NCI-H1694 treated with DMSO at 0.1 percent for 48 hours (cell line): ENCODE results near the gene PRKAR1B.

Source experiments
- DNase-seq: peaks from one replicate; lab custom pipeline; 2025; lab: John Stamatoyannopoulos, UW

The PRKAR1B gene

DNA sequence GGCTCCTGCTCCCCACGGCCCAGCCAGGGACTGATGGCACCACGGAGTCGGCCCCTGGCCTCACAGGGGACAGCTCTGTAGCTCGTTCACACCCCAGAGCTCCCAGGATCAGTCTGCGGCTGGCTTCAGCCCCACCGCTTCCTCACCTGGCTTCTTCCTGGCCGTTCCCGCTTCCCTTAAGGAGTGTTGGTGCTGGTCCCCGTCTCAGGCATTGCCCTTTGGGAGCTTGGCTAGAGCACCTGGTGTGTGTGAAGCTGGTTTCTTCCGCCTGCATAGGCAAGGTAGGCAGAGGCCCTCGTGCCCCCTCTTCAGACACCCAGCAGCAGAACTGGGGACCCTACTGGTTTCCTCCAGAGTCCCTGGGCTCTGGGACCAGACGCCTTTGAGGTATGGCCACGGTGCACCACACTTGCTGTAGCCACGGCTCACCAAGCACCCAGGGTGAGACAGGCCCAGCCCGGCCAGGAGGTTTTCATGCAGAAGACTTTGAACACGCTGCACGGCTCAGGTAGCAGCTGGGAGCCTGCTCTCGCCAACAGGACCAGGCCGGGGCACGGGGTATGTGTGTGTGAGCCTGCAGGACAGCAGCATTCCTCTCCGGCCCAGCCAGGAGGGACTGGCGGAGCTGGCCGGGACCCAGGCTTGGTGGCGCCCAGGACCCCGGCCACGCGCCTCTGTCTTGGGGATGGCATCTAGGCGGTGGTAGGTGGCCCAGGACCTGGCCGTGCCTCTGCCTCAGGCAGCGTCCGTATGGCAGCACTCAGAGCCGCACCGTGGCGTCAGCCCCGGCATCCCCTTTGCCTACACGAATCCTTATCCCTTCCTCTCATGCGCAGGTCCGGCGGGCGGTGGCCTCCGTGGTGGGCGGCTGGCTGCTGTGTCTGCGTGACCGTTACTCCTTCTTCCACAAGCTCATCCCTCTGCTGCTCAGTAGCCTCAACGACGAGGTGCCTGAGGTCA lies 13.2 kb upstream of the PRKAR1B start:
- DNase-seq = no peak

DNA sequence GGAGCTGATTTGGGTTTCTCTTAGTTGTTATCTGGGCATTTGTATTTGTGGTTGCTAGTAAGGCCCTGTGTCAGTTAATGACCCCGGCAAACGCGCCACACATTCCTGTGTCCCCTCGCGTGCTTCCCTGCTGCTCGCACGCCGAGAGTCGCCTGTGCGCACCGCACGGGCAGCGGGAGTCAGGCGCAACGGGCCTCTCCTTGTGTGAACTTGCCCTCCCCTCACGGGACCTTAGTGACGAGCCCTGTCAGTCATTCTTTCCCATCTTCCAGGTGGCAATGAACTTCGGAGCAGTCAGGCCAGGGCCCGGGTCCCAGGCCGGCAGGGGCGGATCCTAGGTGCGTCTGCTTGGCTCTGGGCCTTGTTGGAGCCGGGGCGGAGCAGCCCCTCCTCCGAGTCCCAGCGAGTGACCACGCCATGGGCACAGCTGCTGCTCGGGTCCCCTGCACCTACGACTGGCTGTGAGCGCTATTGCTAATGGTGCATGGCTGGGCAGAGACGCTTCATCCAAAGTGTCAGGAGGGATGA lies 12.4 kb upstream of the PRKAR1B start:
- no peak for DNase-seq

DNA sequence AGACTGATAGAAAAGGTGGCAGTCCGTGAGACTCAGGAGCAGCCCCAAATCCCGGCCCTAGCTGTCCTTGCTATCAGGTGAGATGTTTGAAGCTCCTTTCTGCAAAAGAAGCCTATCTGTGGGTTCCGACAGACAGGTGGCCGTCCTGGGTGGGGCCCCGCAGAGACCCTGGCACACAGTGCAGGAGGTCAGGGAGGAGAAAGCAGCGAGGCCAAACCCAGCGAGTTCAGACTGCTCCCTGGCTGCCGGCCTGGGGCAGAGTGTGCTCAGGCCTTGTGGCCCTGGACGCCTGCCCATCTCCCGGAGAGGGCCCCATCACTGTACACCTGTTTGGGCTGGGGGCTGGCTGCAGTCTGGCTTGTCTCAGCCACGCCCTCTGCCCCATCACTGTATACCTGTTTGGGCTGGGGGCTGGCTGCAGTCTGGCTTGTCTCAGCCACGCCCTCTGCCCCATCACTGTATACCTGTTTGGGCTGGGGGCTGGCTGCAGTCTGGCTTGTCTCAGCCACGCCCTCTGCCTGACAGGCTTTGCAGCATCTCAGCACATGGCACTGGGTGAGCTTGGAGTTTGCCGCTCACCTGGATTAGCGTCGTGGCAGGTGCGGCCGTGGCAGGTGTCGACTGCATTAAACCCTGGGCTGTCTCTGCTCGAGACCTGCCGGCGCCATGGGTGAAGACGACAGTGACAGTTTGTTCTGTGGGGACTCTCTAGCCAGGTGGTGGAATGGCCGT lies 11.8 kb upstream of the PRKAR1B start:
- DNase-seq = no peak

DNA sequence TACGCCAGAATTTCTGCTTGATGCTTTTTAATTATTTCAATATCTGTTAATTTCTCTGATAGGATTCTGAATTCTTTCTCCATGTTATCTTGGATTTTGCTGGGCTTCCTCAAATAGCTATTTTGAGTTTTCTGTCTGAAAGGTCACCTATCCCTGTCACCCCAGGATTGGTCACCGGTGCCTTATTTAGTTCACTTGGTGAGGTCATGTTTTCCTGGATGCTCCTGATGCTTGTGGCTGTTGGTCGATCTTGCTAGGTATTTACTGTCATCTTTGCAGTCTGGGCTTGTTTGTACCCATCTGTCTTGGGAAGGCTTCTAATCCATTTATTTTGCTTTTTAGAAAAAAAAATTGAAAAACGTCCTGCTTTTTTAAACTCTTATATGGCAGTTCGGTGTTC lies 11.2 kb upstream of the PRKAR1B start:
- no peak for DNase-seq

DNA sequence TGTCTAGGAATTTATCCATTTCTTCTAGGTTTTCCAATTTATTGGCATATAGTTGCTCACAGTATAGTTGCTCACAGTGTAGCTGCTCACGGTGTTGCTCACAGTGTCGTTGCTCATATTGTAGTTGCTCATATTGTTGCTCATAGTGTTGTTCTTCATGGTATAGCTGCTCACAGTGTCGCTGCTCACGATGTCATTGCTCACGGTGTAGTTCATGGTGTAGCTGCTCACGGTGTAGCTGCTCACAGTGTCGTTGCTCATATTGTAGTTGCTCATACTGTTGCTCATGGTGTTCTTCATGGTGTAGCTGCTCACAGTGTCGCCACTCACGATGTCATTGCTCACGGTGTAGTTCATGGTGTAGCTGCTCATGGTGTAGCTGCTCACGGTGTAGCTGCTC lies 7.7 kb upstream of the PRKAR1B start:
- DNase-seq = no peak

DNA sequence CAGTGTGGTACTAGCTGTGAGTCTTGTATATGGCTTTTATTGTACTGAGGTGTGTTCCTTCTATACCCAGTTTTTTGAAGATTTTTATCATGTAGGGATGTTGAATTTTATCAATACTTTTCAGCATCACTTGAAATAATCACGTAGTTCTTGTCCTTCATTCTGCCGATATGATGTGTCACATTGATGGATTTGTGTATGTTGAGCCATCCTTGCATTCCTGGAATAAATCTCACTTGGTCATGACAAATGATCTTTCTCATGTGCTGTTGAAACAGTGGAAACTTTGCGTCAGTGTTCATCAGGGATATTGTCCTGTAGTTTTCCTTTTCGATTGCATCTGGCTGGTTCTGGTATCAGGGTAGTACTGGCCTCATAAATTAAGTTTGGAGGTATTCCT lies 7.1 kb upstream of the PRKAR1B start:
- DNase-seq = no peak

DNA sequence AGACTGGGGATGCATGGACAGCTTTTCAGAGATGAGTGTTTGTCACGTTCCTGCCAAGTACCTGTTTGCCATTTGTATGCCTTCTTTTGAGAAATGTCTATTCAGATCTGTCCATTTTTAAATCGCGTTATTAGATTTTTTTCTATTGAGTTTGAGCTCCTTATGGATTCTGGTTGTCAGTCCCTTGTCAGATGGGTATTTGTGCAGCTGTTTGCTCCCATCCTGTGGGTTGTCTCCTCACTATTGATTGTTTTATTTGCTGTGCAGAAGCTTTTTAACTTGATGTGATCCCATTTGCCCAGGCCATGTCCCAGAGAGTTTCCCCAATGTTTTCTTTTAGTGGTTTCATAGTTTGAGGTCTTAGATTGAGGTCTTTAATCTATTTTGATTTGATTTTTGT lies 5.5 kb upstream of the PRKAR1B start:
- DNase-seq = no peak

DNA sequence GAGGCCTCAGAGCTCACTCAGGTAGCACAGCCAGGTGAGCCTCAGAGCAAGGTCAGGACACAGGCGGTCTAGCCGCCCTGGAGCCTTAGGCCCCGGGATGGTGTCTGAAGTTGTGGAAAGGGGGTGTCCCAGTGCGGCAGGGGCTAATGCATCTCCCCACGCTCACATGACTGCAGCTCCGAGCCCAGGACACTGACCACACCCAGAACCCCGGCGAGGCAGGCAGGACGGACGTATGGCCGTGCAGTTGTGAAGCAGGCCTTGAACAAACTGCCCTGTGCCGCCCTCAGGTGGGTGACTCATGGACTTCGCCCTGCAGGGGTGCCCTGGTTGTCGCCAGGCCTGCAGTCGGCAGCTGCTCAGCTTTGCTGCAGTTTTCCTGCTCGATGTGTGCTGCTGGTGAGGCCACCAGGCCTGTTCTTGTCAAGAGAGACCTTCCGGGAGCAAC lies 5.0 kb upstream of the PRKAR1B start:
- DNase-seq = peak; percentile 93

DNA sequence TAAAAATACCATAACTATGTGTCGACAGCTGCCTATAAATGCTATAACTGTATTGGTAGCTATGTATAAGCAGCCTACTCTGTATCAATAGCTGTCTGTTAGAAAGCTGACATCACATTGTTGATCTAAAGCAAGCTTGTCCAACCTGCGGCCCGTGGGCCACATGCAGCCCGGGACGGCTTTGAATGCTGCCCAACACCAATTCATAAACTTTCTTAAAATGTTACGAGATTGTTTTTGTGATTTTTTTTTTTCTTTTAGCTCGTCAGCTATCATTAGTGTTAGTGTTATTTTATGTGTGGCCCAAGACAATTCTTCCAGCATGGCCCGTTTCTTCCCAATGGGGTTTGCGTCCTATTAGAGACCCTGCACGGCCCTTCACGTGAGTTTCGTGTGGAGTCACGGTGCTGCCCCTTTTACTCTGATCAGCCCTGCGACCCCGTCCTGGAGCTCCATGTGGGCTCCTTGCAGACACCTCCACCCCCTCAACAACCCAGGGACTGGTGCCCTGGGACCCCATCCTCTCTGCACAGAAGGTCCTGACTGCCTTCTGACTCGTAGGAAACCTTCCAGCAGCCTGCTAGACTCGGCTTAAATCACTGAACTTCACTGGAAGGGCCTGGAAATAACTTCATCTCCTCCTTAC lies 4.5 kb upstream of the PRKAR1B start:
- no peak for DNase-seq

DNA sequence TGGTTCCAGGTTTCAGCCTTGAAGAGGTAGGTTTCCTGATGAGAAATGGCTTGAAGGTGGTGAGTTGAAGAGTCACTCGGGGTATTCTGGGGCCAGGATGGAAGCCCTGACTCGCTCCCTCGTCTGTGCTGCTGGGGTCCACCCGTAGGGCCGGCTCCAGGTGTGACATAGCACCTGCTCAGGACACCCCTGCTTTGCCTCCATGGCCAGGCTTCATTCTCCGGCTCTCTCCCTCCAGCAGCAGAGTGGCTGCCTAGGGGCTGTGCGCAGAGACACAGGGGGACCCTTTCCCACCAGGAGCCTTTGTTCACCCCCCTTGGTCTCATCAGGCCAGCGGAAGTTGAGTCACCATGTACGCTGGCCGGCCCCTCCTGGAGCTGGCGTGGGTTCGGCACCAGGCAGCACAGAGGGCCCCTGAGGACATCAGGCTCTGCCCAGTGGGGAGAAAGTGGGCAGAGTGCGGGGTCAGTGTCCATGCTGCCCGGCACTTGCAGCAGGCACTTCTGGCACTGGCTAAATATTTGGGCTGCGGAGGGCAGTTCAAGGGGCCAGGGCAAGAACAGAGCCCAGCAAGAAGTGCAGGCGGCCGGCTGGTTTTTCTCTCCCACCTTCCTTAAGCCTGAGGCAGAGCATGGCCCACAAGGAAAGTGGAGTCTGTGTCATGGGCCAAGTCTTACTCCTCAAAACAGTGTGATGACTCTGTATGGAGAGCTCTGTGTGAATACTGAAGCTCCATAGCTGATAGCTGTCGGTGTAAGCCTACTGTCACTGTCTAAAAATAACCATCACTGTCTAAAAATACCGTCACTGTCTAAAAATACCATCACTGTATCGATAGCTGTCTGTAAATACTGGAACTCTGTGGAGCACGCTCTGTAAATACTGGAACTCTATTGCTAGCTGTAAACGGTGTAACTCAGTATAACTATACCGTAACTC lies 3.7 kb upstream of the PRKAR1B start:
- DNase-seq = no peak

DNA sequence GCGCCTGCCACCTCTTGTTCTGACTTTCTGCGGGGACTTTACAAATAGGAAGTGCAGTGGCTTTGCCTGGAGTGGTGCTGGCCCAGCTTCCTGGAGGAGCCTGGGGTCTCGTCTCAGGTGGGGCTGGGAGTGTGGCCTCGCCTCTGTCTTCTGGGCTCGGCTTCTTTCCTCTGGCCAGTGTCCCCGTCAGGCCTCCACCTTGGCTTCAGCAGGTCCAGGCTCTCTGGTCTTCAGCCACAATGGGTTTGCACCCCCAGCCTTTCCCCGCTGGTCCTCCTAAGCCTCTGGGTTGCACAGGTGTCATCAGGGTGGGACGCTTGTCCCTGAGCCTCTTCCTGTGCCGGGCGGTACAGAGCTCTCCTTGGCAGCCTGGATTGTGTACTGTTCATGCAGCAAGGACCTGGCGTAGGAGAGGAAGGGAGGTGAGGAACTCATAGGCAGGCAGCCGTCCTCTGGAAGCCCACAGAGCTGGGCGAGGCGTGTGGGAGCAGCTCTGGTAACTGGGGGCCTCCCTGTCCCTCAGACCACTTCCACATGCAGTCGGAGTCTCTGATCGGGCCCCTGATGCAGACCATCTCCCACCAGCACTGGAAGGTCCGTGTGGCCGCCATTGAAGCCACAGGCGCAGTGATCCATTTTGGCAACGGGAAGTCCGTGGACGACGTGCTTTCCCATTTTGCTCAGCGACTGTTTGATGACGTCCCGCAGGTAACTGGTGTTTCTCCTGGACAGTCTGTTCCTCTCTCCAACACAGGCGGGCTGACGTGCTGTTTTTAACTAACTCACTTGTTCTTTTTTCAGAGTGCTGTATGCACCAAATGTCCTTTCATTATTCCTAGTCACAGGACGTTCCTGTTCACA lies 2.3 kb upstream of the PRKAR1B start:
- no peak for DNase-seq

DNA sequence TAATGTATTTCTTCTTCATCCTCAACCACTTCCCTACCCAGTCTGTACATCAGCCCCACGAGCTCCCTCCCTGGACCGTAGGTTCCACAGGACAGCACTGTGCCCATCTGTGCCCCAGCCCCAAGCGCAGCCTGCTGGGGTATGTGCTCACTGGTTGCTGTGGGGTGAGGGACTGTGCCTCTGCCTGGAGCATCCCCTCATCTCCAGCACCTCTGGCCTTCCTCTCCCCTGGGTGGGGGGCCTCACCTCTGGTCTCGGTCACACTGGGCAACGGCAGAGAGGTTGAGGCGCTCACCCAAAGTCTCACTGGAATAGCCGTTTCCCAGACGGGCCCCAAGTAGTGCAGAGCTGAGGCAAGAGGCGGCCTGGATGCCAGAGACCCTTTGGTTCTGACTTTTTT lies 1.5 kb upstream of the PRKAR1B start:
- DNase-seq = no peak

DNA sequence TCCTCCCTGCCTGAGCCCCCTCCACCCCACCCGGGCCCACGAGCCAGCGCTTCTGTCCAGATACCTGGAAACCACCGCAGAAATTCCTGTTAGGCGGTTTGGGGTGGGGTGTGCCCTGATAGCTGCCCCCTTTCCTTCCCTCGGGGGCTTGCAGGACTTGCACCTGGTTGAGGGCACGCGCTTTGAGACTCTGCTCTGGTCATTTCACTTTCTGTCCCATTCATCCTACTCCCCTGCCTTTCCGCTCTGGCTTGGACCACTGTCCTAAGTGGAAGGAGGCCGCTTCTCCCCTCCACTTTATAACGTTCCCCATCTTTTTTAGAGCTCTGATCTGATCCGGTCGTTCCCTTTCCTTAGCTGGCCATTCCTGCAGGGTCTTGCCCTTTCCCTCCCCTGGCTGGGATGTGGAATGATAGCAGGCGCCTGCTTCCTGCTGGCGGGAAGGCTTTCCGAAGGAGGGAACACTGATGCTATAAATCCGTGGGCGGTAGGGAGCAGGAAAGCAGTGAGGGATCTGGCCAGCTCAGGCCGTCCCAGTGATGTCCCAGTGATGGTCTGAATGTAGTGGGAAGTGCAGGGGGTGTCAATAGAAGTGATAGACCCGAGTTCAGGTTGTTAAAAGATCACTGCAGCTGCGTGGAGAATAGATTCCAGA lies 852 bp upstream of the PRKAR1B start:
- DNase-seq = no peak

DNA sequence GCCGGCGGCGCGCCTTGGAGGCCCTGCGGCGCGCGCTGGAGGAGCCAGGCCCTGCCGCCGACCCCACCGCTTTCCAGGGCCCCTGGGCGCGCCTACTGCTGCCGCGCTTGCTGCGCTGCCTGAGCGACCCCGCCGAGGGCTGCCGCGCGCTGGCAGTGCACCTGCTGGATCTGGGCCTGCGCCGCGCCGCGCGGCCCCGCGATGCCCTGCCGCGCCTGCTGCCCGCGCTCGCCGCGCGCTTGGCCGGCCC lies 302 bp downstream of the PRKAR1B start:
- DNase-seq = no peak

DNA sequence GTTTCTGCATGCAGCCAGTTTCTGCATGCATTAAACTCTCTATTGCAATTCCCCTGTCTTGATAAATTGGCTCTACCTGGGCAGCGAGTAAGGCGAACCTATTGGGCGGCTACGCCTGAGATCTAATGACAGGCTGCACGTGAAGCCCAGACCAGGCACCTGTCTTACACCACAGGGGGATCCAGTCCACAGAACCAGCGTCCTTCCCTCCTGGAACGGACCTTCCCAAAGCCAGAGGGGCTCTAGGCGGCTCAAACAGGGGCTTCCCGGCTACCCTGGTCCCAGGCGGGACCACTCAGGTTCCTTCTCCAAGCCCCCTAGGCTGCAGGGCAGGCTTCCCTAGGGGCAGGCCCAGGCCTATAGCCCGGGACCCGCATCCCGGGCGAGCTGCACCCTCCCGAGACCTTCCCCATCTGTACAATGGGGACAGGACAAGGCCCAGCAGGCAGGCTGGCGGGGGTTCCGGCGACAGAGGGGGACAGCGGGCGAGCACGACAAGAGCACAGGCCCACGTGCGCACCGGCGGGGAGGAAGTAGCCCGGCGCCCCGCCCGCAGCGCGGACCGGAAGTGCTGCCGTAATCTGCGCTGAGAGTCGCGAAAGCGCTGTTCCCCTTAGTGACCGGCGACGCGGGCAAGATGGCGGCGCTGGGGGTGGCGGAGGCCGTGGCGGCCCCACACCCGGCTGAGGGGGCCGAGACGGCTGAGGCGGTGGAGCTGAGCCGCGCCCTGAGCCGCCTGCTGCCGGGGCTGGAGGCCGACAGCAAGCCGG lies 812 bp downstream of the PRKAR1B start, which contains the start of gene DNAAF5:
DNAAF5 (plus strand) TSS at position 616 of the 770 bp plus-strand sequence; CDS start at position 638, 22 bp downstream.
- DNase-seq = peak; percentile 80

DNA sequence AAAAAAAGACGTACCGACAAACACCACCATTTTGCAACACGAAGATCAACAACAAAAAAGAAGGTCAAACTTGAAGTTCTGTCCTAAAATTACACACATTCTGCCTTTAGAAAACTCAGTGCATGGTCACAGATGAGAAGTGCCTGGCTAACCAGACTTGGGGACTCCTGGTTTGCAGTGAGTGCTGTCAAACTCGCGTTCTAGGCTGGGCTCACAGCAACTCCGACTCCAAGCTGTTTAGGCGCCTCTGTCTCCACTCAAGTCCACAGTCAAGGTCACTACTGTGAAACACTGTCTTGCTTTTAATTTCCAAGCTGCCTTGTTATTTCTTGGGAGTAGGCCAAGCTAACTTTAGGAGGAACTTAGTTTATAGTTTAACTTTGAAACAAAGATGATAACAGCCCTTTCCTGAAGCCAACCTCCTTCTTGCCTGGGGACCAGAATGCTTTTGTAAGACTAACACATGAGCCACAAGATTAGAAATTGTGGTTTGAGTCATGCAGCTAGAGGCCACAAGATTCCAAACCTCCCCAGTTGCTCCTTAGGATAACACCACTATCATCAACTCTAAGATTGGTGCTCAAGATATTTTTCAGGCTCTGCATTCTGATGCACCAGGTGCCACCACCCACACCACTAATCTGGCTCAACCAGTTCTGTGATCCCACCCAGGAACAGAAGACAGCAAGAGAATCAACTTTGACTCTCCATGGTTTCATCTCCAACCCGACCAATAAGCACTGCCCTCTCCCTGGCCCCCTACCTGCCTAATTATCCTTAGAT lies 1.7 kb downstream of the PRKAR1B start:
- DNase-seq = no peak

DNA sequence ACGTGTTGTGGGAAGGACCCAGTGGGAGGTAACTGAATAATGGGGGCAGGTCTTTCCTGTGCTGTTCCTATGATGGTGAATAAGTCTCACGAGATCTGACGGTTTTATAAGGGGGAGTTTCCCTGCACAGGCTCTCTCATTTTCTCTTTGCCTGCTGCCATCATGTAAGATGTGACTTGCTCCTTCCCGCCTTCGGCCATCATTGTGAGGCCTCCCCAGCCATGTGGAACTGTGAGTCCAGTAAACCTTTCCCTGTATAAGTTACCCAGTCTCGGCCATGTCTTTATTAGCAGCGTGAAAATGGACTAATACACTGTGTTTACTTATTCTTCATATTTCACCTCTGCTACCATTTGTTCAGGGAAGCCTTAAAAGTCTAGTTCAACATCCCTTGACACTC lies 2.8 kb downstream of the PRKAR1B start:
- DNase-seq = no peak

DNA sequence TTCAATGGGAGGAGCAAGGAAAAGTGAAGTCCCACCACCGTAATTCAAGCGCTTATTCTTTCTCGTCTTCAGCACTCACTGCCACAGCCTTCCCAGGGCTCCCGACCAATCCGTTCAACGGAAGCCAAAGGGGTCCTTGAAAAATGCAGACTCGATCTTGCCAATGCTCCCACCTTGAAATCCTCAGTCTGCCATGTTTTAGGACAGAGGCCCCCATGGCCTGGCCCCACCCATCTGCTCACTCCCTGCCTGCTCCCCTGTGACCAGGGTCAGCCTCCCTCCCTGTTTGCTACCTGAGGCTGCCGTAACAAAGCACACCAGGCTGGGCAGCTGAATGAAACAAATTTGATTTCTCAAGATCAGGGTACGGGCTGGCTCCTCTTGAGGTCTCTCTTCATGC lies 3.5 kb downstream of the PRKAR1B start:
- no peak for DNase-seq
